Measurements from ENCODE around the gene TNN. TPM values are rescaled to one million over a fixed set of nuclear protein-coding genes. Genes with fewer than 3 reads are reported as not detected.

TNN gene
- total RNA-seq, 1 donor from 2014 or later, result not detected

- no peak for DNase-seq (ENCODE audit: low spot score)
- peaks cover 30% of the 10 kb centered on the region for H3K4me1 Mint-ChIP-seq (ENCODE audit: low read depth)
- no peak overlapping the region for H3K4me3 Mint-ChIP-seq (ENCODE audit: low read depth)
- no peaks in the 10 kb centered on the region for H3K27me3 Mint-ChIP-seq (ENCODE audit: low read depth)
- H3K27ac Mint-ChIP-seq, result no peak overlapping the region
- intact Hi-C loops (cut with micrococcal nuclease), result no loop called here
- H3K9me3 Mint-ChIP-seq, result no peaks in the 10 kb centered on the region
- H3K36me3 Mint-ChIP-seq (ENCODE audit: low read depth), result peaks cover 75% of the 10 kb centered on the region
These were observed 97.1 kb downstream of the TNN start for GRCh38 chr1:175164751-175165150.

GRCh38 chr1:175166746-175167145 lies 99.1 kb downstream of the TNN start:
- Mint-ChIP-seq H3K36me3 (ENCODE audit: low read depth) (peaks cover 73% of the 10 kb centered on the region), H3K27ac (peak overlapping the region; percentile 3)
- intact Hi-C loops (cut with micrococcal nuclease), result no loop called here

GRCh38 chr1:175167861-175168260 lies 100.2 kb downstream of the TNN start:
- peaks cover 42% of the 10 kb centered on the region for H3K4me1 Mint-ChIP-seq (ENCODE audit: low read depth)
- H3K4me3 Mint-ChIP-seq (ENCODE audit: low read depth), result no peak overlapping the region
- peak overlapping the region; percentile 3 for H3K27ac Mint-ChIP-seq
- no peaks in the 10 kb centered on the region for H3K27me3 Mint-ChIP-seq (ENCODE audit: low read depth)
- intact Hi-C loops (cut with micrococcal nuclease), result loop anchor here (2.0 kb wide), 1 partner anchor 21 kb away; no protein-coding TSS in a partner anchor
- DNase-seq (ENCODE audit: low spot score), result no peak
- no peaks in the 10 kb centered on the region for H3K9me3 Mint-ChIP-seq
- H3K36me3 Mint-ChIP-seq (ENCODE audit: low read depth), result peaks cover 80% of the 10 kb centered on the region

More at GRCh38 chr1:175166746-175167145, 99.1 kb downstream of the TNN start:
- Mint-ChIP-seq H3K4me1 (ENCODE audit: low read depth) (peaks cover 40% of the 10 kb centered on the region), H3K4me3 (ENCODE audit: low read depth) (no peak overlapping the region), H3K27me3 (ENCODE audit: low read depth) (no peaks in the 10 kb centered on the region), H3K9me3 (no peaks in the 10 kb centered on the region)
- no peak for DNase-seq (ENCODE audit: low spot score)

- intact Hi-C loops (cut with micrococcal nuclease), result loop anchor here (2.0 kb wide), 1 partner anchor 20 kb away; no protein-coding TSS in a partner anchor
- peaks cover 79% of the 10 kb centered on the region for H3K36me3 Mint-ChIP-seq (ENCODE audit: low read depth)
- H3K27me3 Mint-ChIP-seq (ENCODE audit: low read depth), result no peaks in the 10 kb centered on the region
- no peak overlapping the region for H3K27ac Mint-ChIP-seq
- H3K4me3 Mint-ChIP-seq (ENCODE audit: low read depth), result no peak overlapping the region
- peaks cover 45% of the 10 kb centered on the region for H3K4me1 Mint-ChIP-seq (ENCODE audit: low read depth)
- DNase-seq (ENCODE audit: low spot score), result no peak
- H3K9me3 Mint-ChIP-seq, result no peaks in the 10 kb centered on the region
These were observed 101.1 kb downstream of the TNN start for GRCh38 chr1:175168782-175169181.

GRCh38 chr1:175169286-175170018 lies 101.8 kb downstream of the TNN start:
- DNase-seq (ENCODE audit: low spot score), result no peak
- Mint-ChIP-seq H3K4me3 (ENCODE audit: low read depth) (no peak overlapping the region), H3K9me3 (no peaks in the 10 kb centered on the region), H3K27ac (peak overlapping the region; percentile 39), H3K27me3 (ENCODE audit: low read depth) (no peaks in the 10 kb centered on the region), H3K36me3 (ENCODE audit: low read depth) (peaks cover 81% of the 10 kb centered on the region), H3K4me1 (ENCODE audit: low read depth) (peaks cover 50% of the 10 kb centered on the region)
- intact Hi-C loops (cut with micrococcal nuclease), result loop anchor here (2.0 kb wide), 1 partner anchor 19 kb away; no protein-coding TSS in a partner anchor

GRCh38 chr1:175171036-175171913 lies 103.6 kb downstream of the TNN start:
- peaks cover 85% of the 10 kb centered on the region for H3K36me3 Mint-ChIP-seq (ENCODE audit: low read depth)
- intact Hi-C loops (cut with micrococcal nuclease), result no loop called here
- no peak overlapping the region for H3K4me3 Mint-ChIP-seq (ENCODE audit: low read depth)
- H3K27me3 Mint-ChIP-seq (ENCODE audit: low read depth), result no peaks in the 10 kb centered on the region
- H3K27ac Mint-ChIP-seq, result peak overlapping the region; percentile 26
- H3K9me3 Mint-ChIP-seq, result no peaks in the 10 kb centered on the region
- no peak for DNase-seq (ENCODE audit: low spot score)
- H3K4me1 Mint-ChIP-seq (ENCODE audit: low read depth), result peaks cover 52% of the 10 kb centered on the region

GRCh38 chr1:175172503-175172902 lies 104.9 kb downstream of the TNN start:
- no peaks in the 10 kb centered on the region for H3K27me3 Mint-ChIP-seq (ENCODE audit: low read depth)
- no peak overlapping the region for H3K4me3 Mint-ChIP-seq (ENCODE audit: low read depth)
- H3K36me3 Mint-ChIP-seq (ENCODE audit: low read depth), result peaks cover 88% of the 10 kb centered on the region
- H3K4me1 Mint-ChIP-seq (ENCODE audit: low read depth), result peaks cover 54% of the 10 kb centered on the region
- no peak for DNase-seq (ENCODE audit: low spot score)
- no peak overlapping the region for H3K27ac Mint-ChIP-seq
- intact Hi-C loops (cut with micrococcal nuclease), result no loop called here
- no peaks in the 10 kb centered on the region for H3K9me3 Mint-ChIP-seq

- DNase-seq (ENCODE audit: low spot score), result no peak
- no peak overlapping the region for H3K4me3 Mint-ChIP-seq (ENCODE audit: low read depth)
- H3K27ac Mint-ChIP-seq, result no peak overlapping the region
These were observed 105.9 kb downstream of the TNN start for GRCh38 chr1:175173531-175173930.

GRCh38 chr1:175174309-175175102 lies 106.9 kb downstream of the TNN start:
- intact Hi-C loops (cut with micrococcal nuclease), result no loop called here
- peak overlapping the region; percentile 13 for H3K27ac Mint-ChIP-seq
- H3K27me3 Mint-ChIP-seq (ENCODE audit: low read depth), result no peaks in the 10 kb centered on the region
- no peak overlapping the region for H3K4me3 Mint-ChIP-seq (ENCODE audit: low read depth)
- no peak for DNase-seq (ENCODE audit: low spot score)
- H3K9me3 Mint-ChIP-seq, result no peaks in the 10 kb centered on the region
- H3K36me3 Mint-ChIP-seq (ENCODE audit: low read depth), result peaks cover 91% of the 10 kb centered on the region
- peaks cover 45% of the 10 kb centered on the region for H3K4me1 Mint-ChIP-seq (ENCODE audit: low read depth)

More at GRCh38 chr1:175173531-175173930, 105.9 kb downstream of the TNN start:
- H3K36me3 Mint-ChIP-seq (ENCODE audit: low read depth), result peaks cover 91% of the 10 kb centered on the region
- no peaks in the 10 kb centered on the region for H3K9me3 Mint-ChIP-seq
- no peaks in the 10 kb centered on the region for H3K27me3 Mint-ChIP-seq (ENCODE audit: low read depth)
- peaks cover 50% of the 10 kb centered on the region for H3K4me1 Mint-ChIP-seq (ENCODE audit: low read depth)
- intact Hi-C loops (cut with micrococcal nuclease), result no loop called here

GRCh38 chr1:175176246-175176645 lies 108.6 kb downstream of the TNN start:
- intact Hi-C loops (cut with micrococcal nuclease), result no loop called here
- Mint-ChIP-seq H3K27me3 (ENCODE audit: low read depth) (no peaks in the 10 kb centered on the region), H3K9me3 (no peaks in the 10 kb centered on the region), H3K4me3 (ENCODE audit: low read depth) (no peak overlapping the region), H3K27ac (no peak overlapping the region), H3K4me1 (ENCODE audit: low read depth) (peaks cover 39% of the 10 kb centered on the region), H3K36me3 (ENCODE audit: low read depth) (peaks cover 85% of the 10 kb centered on the region)
- no peak for DNase-seq (ENCODE audit: low spot score)

GRCh38 chr1:175178056-175178455 lies 110.4 kb downstream of the TNN start:
- no peak overlapping the region for H3K27ac Mint-ChIP-seq
- DNase-seq (ENCODE audit: low spot score), result no peak
- peaks cover 86% of the 10 kb centered on the region for H3K36me3 Mint-ChIP-seq (ENCODE audit: low read depth)
- no peak overlapping the region for H3K4me3 Mint-ChIP-seq (ENCODE audit: low read depth)
- peaks cover 43% of the 10 kb centered on the region for H3K4me1 Mint-ChIP-seq (ENCODE audit: low read depth)
- H3K9me3 Mint-ChIP-seq, result no peaks in the 10 kb centered on the region
- intact Hi-C loops (cut with micrococcal nuclease), result no loop called here
- H3K27me3 Mint-ChIP-seq (ENCODE audit: low read depth), result no peaks in the 10 kb centered on the region

GRCh38 chr1:175178456-175178855 lies 110.8 kb downstream of the TNN start:
- intact Hi-C loops (cut with micrococcal nuclease), result no loop called here
- H3K27ac Mint-ChIP-seq, result peak overlapping the region; percentile 48
- H3K9me3 Mint-ChIP-seq, result no peaks in the 10 kb centered on the region
- no peak for DNase-seq (ENCODE audit: low spot score)
- peaks cover 86% of the 10 kb centered on the region for H3K36me3 Mint-ChIP-seq (ENCODE audit: low read depth)
- no peaks in the 10 kb centered on the region for H3K27me3 Mint-ChIP-seq (ENCODE audit: low read depth)
- no peak overlapping the region for H3K4me3 Mint-ChIP-seq (ENCODE audit: low read depth)
- H3K4me1 Mint-ChIP-seq (ENCODE audit: low read depth), result peaks cover 46% of the 10 kb centered on the region

All from activated T-helper 2 cell treated with anti-CD3 and anti-CD28 coated beads, Interferon-gamma antibody, Interleukin-2, Interleukin-4, amounts not matched to agents 10 μg/mL and 5 μg/mL and 100 μg/mL, durations not matched to agents 14 hours and 24 hours and 36 hours (primary cell).